ENCODE results near the gene RFC3. TPM values are rescaled to one million over a fixed set of nuclear protein-coding genes. Genes with fewer than 3 reads are reported as not detected.

RFC3 gene
- total and polyA plus RNA-seq, 2 of the 13 experiments (the other 11 are each of a cell fraction or from before 2014, with no cell fraction given) = 16.0 to 55.7 TPM

GRCh38 chr13:33817901-33818706 is at the start of gene RFC3 (continued):
- TF ChIP-seq MED13 (CRISPR knock-in tag; IDR thresholded peaks at IDR 0.05) = peak; percentile 22; the same call in 1 of the 2 replicates
- TF ChIP-seq, protein P1, sequence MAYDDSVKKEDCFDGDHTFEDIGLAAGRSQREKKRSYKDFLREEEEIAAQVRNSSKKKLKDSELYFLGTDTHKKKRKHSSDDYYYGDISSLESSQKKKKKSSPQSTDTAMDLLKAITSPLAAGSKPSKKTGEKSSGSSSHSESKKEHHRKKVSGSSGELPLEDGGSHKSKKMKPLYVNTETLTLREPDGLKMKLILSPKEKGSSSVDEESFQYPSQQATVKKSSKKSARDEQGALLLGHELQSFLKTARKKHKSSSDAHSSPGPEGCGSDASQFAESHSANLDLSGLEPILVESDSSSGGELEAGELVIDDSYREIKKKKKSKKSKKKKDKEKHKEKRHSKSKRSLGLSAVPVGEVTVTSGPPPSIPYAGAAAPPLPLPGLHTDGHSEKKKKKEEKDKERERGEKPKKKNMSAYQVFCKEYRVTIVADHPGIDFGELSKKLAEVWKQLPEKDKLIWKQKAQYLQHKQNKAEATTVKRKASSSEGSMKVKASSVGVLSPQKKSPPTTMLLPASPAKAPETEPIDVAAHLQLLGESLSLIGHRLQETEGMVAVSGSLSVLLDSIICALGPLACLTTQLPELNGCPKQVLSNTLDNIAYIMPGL (CRISPR knock-in tag; IDR thresholded peaks at IDR 0.05; ENCODE audit: borderline replicate concordance in 1 of 2, low read depth in 1 of 2) = peak; percentile 48 to 51; a peak in 2 of 4 replicates
- peak; percentile 65 for TF ChIP-seq MED1 (CRISPR knock-in tag; IDR thresholded peaks at IDR 0.05)
- no peak for TF ChIP-seq HNRNPUL1 (IDR thresholded peaks at IDR 0.05; ENCODE audit: low read depth, low read length)
- TF ChIP-seq ZFP82 (CRISPR knock-in tag; IDR thresholded peaks at IDR 0.05; ENCODE audit: borderline replicate concordance) = no peak
- TF ChIP-seq TEF (CRISPR knock-in tag; IDR thresholded peaks at IDR 0.05) = no peak
- TF ChIP-seq ZNF607 (CRISPR knock-in tag; IDR thresholded peaks at IDR 0.05; ENCODE audit: borderline replicate concordance) = no peak
- TF ChIP-seq ZNF530 (CRISPR knock-in tag; IDR thresholded peaks at IDR 0.05; ENCODE audit: low read depth) = no peak
- TF ChIP-seq ZNF780A (CRISPR knock-in tag; IDR thresholded peaks at IDR 0.05) = peak; percentile 95
- 0 out of 2 replicates have a peak, but pooled peaks have one; percentile 13 for TF ChIP-seq ZMYM2 (CRISPR knock-in tag; IDR thresholded peaks at IDR 0.05)
- TF ChIP-seq CCAR2 (optimal IDR thresholded peaks at IDR 0.05; ENCODE audit: low read depth, low read length) = no peak
- 0 out of 2 replicates have a peak, but pooled peaks have one; percentile 37 for TF ChIP-seq AKAP8 (CRISPR knock-in tag; IDR thresholded peaks at IDR 0.05)
- TF ChIP-seq ZNF160 (CRISPR knock-in tag; IDR thresholded peaks at IDR 0.05) = no peak
- peak; percentile 48 for TF ChIP-seq NFYC (CRISPR knock-in tag; IDR thresholded peaks at IDR 0.05)
- peak; percentile 88 for TF ChIP-seq SALL1 (CRISPR knock-in tag; IDR thresholded peaks at IDR 0.05)
- TF ChIP-seq, protein P2, sequence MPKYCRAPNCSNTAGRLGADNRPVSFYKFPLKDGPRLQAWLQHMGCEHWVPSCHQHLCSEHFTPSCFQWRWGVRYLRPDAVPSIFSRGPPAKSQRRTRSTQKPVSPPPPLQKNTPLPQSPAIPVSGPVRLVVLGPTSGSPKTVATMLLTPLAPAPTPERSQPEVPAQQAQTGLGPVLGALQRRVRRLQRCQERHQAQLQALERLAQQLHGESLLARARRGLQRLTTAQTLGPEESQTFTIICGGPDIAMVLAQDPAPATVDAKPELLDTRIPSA (CRISPR knock-in tag; IDR thresholded peaks at IDR 0.05; ENCODE audit: borderline replicate concordance) = no peak
- TF ChIP-seq XRCC5 (optimal IDR thresholded peaks at IDR 0.05; ENCODE audit: low read length) = no peak
- TF ChIP-seq ZFP36 (IDR thresholded peaks at IDR 0.05; ENCODE audit: borderline replicate concordance, low read depth, low read length, partially characterized antibody) = no peak
- no peak for TF ChIP-seq ZNF326 (CRISPR knock-in tag; IDR thresholded peaks at IDR 0.05; ENCODE audit: borderline replicate concordance)
- TF ChIP-seq ZKSCAN1 (IDR thresholded peaks at IDR 0.05; ENCODE audit: low read length) = no peak
- TF ChIP-seq ZNF256 (CRISPR knock-in tag; conservative IDR thresholded peaks at IDR 0.05) = 0 out of 2 replicates have a peak, but pooled peaks have one; percentile 8
